H1 (cell line): ENCODE measurements around the gene ZSCAN16. TPM values are rescaled to one million over a fixed set of nuclear protein-coding genes. Genes with fewer than 3 reads are reported as not detected.
A peak's percentile ranks its signal among the peaks of the same experiment; 100 is the strongest.

ENCODE experiments used
- CTCF ChIA-PET: fragments of 300-600 bp; sonication (Branson Sonifier 250); formaldehyde crosslinking; loops from one replicate; lab custom pipeline; 2021; ENCODE audit not compliant: partially characterized antibody; lab: Charles Lee
- POLR2A ChIA-PET: fragments of 300-600 bp; sonication (Branson Sonifier 250); formaldehyde crosslinking; loops from one replicate; lab custom pipeline; 2021; ENCODE audit warnings: inconsistent platforms; ENCODE audit not compliant: partially characterized antibody; lab: Charles Lee
- DNase-seq, 2 experiments: peaks; one replicate each; pipeline versions ENCODE4 v3.0.0 to v3.0.0-alpha.2; 2010 to 2022; ENCODE audit warnings: low spot score in 2 of 2, low read depth in 1 of 2, mixed read lengths in 1 of 2
- FAIRE-seq: peaks from 2 replicates; lab custom pipeline; 2011; peaks lifted over from hg19 to GRCh38; lab: Jason Lieb, UNC
- H2AFZ ChIP-seq: 2 replicates; pipeline ENCODE4 v1.8.1; 2012; ENCODE audit warnings: low read length, inconsistent platforms
- H2AK5ac ChIP-seq: 2 replicates; pipeline ENCODE4 v1.6.1; 2013; ENCODE audit warnings: low read depth, low read length
- H2BK120ac ChIP-seq: replicated peaks from 2 replicates; pipeline ENCODE3; 2013; ENCODE audit warnings: low read depth, low read length, inconsistent platforms
- H2BK12ac ChIP-seq: 2 replicates; pipeline ENCODE4 v1.6.1; 2013; ENCODE audit warnings: low read depth, low read length
- H2BK15ac ChIP-seq: 2 replicates; pipeline ENCODE4 v1.6.1; 2013; ENCODE audit warnings: low read length
- H2BK20ac ChIP-seq: 2 replicates; pipeline ENCODE4 v1.6.1; 2013; ENCODE audit warnings: low read length
- H2BK5ac ChIP-seq: 2 replicates; pipeline ENCODE4 v1.6.1; 2013; ENCODE audit warnings: low read depth, low read length
- H3K14ac ChIP-seq: 2 replicates; pipeline ENCODE4 v1.6.1; 2013; ENCODE audit warnings: inconsistent platforms; ENCODE audit not compliant: insufficient read length
- H3K18ac ChIP-seq: 2 replicates; pipeline ENCODE4 v1.6.1; 2013; ENCODE audit warnings: low read length; ENCODE audit errors: extremely low read depth
- H3K23ac ChIP-seq: 2 replicates; pipeline ENCODE4 v1.6.1; 2013; ENCODE audit warnings: inconsistent platforms; ENCODE audit not compliant: insufficient read length
- H3K23me2 ChIP-seq: 2 replicates; pipeline ENCODE4 v1.6.1; 2013; ENCODE audit warnings: low read depth, low read length
- H3K27ac ChIP-seq: 2 replicates; pipeline ENCODE4 v1.6.1; 2011; ENCODE audit warnings: low read depth, low read length, inconsistent platforms
- H3K27me3 ChIP-seq, 4 experiments: replicated peaks in 1 of 4; 1 replicate in 1 of 4; 2 replicates in 3 of 4; pipeline versions ENCODE4 v1.6.1 to v1.8.1; 2011 to 2013; ENCODE audit warnings: low read length in 3 of 4, mild to moderate bottlenecking in 3 of 4, inconsistent platforms in 2 of 4, mixed read lengths in 2 of 4, moderate library complexity in 1 of 4; ENCODE audit not compliant: control insufficient read depth in 3 of 4, insufficient read depth in 3 of 4; ENCODE audit errors: extremely low read depth in 1 of 4
- H3K36me3 ChIP-seq, 4 experiments: 2 replicates each; pipeline versions ENCODE4 v1.6.1 to v1.8.1; 2011 to 2013; ENCODE audit warnings: mild to moderate bottlenecking in 4 of 4, low read length in 3 of 4, moderate library complexity in 2 of 4, control low read depth in 1 of 4, inconsistent platforms in 1 of 4; ENCODE audit not compliant: insufficient read depth in 4 of 4, control insufficient read depth in 2 of 4
- H3K4ac ChIP-seq: replicated peaks from 2 replicates; pipeline ENCODE3; 2013; ENCODE audit warnings: low read length, low read depth, mixed read lengths, inconsistent platforms; ENCODE audit not compliant: insufficient read length
- H3K4me1 ChIP-seq, 4 experiments: replicated peaks in 1 of 4; 1 replicate in 1 of 4; 2 replicates in 3 of 4; pipeline versions ENCODE4 v1.6.1 to v1.8.1; 2011 to 2013; ENCODE audit warnings: low read length in 3 of 4, inconsistent platforms in 2 of 4, mixed read lengths in 1 of 4; ENCODE audit not compliant: insufficient read depth in 4 of 4, control insufficient read depth in 3 of 4
- H3K4me2 ChIP-seq, 2 experiments: 2 replicates each; pipeline versions ENCODE4 v1.6.1 to v1.8.1; 2011 to 2013; ENCODE audit warnings: low read depth in 2 of 2, low read length in 2 of 2, control low read depth in 1 of 2, inconsistent platforms in 1 of 2, mild to moderate bottlenecking in 1 of 2; ENCODE audit not compliant: insufficient read depth in 1 of 2
- H3K4me3 ChIP-seq, 4 experiments: fragments of 200-600, 300-600 bp in 1 of 4; sonication (generic), shearing (Covaris generic), sonication (Bioruptor Twin) in 1 of 4; 2 replicates each; pipeline versions ENCODE4 v1.5.1 to v1.8.1; 2011 to 2016; ENCODE audit warnings: low read length in 4 of 4, low read depth in 3 of 4, control low read depth in 2 of 4, inconsistent platforms in 2 of 4, mild to moderate bottlenecking in 2 of 4, mixed read lengths in 1 of 4, moderate library complexity in 1 of 4; ENCODE audit not compliant: insufficient read depth in 2 of 4; ENCODE audit errors: extremely low read depth in 1 of 4
- H3K56ac ChIP-seq: replicated peaks from 2 replicates; pipeline ENCODE3; 2013; ENCODE audit warnings: low read depth, mild to moderate bottlenecking, mixed read lengths, low read length, inconsistent platforms; ENCODE audit not compliant: insufficient read length
- H3K79me1 ChIP-seq: 2 replicates; pipeline ENCODE4 v1.6.1; 2013; ENCODE audit warnings: low read depth, low read length, control low read depth
- H3K79me2 ChIP-seq, 2 experiments: 2 replicates each; pipeline versions ENCODE4 v1.6.1 to v1.8.1; 2012 to 2013; ENCODE audit warnings: low read length in 2 of 2, mild to moderate bottlenecking in 2 of 2, inconsistent platforms in 1 of 2; ENCODE audit not compliant: insufficient read depth in 2 of 2, control insufficient read depth in 1 of 2
- H3K9ac ChIP-seq, 4 experiments: replicated peaks in 1 of 4; 1 replicate in 1 of 4; 2 replicates in 3 of 4; pipeline versions ENCODE4 v1.6.1 to v1.8.1; 2011 to 2013; ENCODE audit warnings: low read depth in 3 of 4, low read length in 3 of 4, control low read depth in 2 of 4, mild to moderate bottlenecking in 2 of 4, moderate library complexity in 2 of 4, inconsistent platforms in 1 of 4; ENCODE audit errors: extremely low read depth in 1 of 4
- H3K9me3 ChIP-seq, 2 experiments: 2 replicates each; pipeline versions ENCODE4 v1.6.1 to v1.8.1; 2012 to 2013; ENCODE audit warnings: mild to moderate bottlenecking in 2 of 2, moderate library complexity in 2 of 2, control low read depth in 1 of 2, inconsistent platforms in 1 of 2, low read depth in 1 of 2, low read length in 1 of 2, mixed read lengths in 1 of 2; ENCODE audit not compliant: insufficient read depth in 2 of 2
- H4K20me1 ChIP-seq, 2 experiments: replicated peaks in 1 of 2; 2 replicates each; pipeline versions ENCODE3 to v1.8.1; 2011 to 2013; ENCODE audit warnings: inconsistent platforms in 2 of 2, low read length in 2 of 2, mild to moderate bottlenecking in 1 of 2; ENCODE audit not compliant: insufficient read depth in 2 of 2, control insufficient read depth in 1 of 2
- H4K5ac ChIP-seq: 2 replicates; pipeline ENCODE4 v1.6.1; 2013; ENCODE audit warnings: low read length, low read depth, mixed read lengths, inconsistent platforms; ENCODE audit not compliant: insufficient read length
- H4K8ac ChIP-seq: 2 replicates; pipeline ENCODE4 v1.8.0; 2013; ENCODE audit warnings: mild to moderate bottlenecking, moderate library complexity, low read length, inconsistent platforms; ENCODE audit not compliant: insufficient read depth; ENCODE audit errors: extremely low read depth
- H4K91ac ChIP-seq: replicated peaks from 2 replicates; pipeline ENCODE3; 2013; ENCODE audit warnings: low read length, mixed read lengths, inconsistent platforms; ENCODE audit not compliant: insufficient read length
- RAD21 ChIP-seq, 2 experiments: IDR thresholded peaks in 1 of 2; conservative IDR thresholded peaks in 1 of 2; 2 replicates each; pipeline ENCODE4 v1.6.1; 2011; ENCODE audit warnings: low read depth in 2 of 2, low read length in 2 of 2, improper control_type of control experiment in 1 of 2, inconsistent platforms in 1 of 2, mild to moderate bottlenecking in 1 of 2, moderate library complexity in 1 of 2
- WGBS, 2 experiments: shearing (Covaris generic) in 1 of 2; methylation state at CpG; one replicate each; pipeline versions ENCODE4 v1.1.6 to v1.1.7; 2013 to 2015; ENCODE audit warnings: low lambda C conversion rate in 2 of 2, mixed read lengths in 2 of 2, inconsistent platforms in 1 of 2, low coverage in 1 of 2, missing lambda C conversion rate in 1 of 2; ENCODE audit not compliant: insufficient replicate concordance in 2 of 2, insufficient coverage in 1 of 2, insufficient read length in 1 of 2; ENCODE audit errors: extremely low coverage in 1 of 2, missing lambda C conversion rate in 1 of 2; 5-methylcytosine and 5-hydroxymethylcytosine counted together
- polyA plus RNA-seq, 7 experiments: library from polyadenylated mRNA; depleted of rRNA in 3 of 7; stranded (reverse) in 5 of 7; unstranded in 2 of 7; fragments of >200 nt in 5 of 7; fragments of 200-250 nt in 2 of 7; gene quantifications; 1 replicate in 5 of 7; 2 replicates in 1 of 7; 4 replicates in 1 of 7; pipeline versions ENCODE4 v1.2.1 to v1.2.3, GENCODE V29; 2011 to 2013; ENCODE audit warnings: missing spikeins in 2 of 7, mixed read lengths in 2 of 7
- total RNA-seq: library from RNA; stranded (reverse); fragmentation: NEBNext Ultra II Directional; extraction: Animal tissue kit (Norgen Biotek cat#: 25700); gene quantifications from 2 replicates; pipeline ENCODE4 v1.2.1, GENCODE V29; 2021
- TF ChIP-seq, protein P1 (sequence below), 3 experiments: IDR thresholded peaks; 1 replicate in 2 of 3; 2 replicates in 1 of 3; pipeline versions ENCODE4 v1.5.1 to v1.6.1; 2011; ENCODE audit warnings: low read length in 3 of 3, mild to moderate bottlenecking in 3 of 3, inconsistent platforms in 2 of 3, low read depth in 1 of 3, moderate library complexity in 1 of 3; ENCODE audit not compliant: insufficient read depth in 1 of 3; ENCODE audit errors: control extremely low read depth in 1 of 3
- TF ChIP-seq, protein P2 (sequence below): IDR thresholded peaks from 2 replicates; pipeline ENCODE4 v1.6.1; 2011; ENCODE audit warnings: low read length, improper control_type of control experiment

ZSCAN16 gene
- total and polyA plus RNA-seq, 2 of the 8 experiments (the other 6 are each of a cell fraction or from before 2014, with no cell fraction given) = 3.6 to 9.4 TPM

DNA sequence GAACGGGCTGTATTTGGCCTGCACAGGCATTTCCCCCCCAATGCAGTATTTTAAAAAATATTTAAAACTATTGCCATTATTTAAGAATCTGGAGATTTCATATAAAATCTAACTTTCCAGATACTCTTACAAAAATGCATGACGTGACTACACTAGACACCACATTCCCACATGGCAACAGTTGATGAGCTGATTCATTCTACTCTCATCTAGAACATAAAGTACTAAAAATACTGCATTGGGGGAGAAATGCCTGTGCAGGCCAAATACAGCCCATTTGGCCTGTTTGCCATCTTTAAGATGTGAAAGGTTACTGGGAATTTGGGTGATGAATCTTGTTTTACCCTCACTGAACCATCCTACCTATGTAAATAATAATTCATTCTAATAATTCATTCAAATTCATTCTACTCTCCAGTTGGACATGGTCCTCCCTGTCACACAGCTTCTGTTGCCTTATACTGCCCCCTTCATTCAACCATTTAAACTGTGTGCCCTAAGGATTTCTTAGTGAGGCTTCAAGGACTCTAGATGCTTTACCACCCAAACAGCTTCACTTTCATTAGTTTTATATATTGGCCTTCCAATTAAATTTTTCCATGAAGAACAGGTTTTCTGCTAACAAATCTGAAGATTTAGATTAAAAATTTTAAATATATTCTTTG is 6.9 kb upstream of the ZSCAN16 start:
- WGBS, 2 experiments = 89% methylated on average over 2 of the region's 2 CpGs; no CpG with 5 or more reads in 1 of the 2 experiments
- no peak overlapping the region for H2BK20ac ChIP-seq
- TF ChIP-seq, protein P1, sequence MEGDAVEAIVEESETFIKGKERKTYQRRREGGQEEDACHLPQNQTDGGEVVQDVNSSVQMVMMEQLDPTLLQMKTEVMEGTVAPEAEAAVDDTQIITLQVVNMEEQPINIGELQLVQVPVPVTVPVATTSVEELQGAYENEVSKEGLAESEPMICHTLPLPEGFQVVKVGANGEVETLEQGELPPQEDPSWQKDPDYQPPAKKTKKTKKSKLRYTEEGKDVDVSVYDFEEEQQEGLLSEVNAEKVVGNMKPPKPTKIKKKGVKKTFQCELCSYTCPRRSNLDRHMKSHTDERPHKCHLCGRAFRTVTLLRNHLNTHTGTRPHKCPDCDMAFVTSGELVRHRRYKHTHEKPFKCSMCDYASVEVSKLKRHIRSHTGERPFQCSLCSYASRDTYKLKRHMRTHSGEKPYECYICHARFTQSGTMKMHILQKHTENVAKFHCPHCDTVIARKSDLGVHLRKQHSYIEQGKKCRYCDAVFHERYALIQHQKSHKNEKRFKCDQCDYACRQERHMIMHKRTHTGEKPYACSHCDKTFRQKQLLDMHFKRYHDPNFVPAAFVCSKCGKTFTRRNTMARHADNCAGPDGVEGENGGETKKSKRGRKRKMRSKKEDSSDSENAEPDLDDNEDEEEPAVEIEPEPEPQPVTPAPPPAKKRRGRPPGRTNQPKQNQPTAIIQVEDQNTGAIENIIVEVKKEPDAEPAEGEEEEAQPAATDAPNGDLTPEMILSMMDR (IDR thresholded peaks at IDR 0.05; ENCODE audit: control extremely low read depth in 1 of 3, insufficient read depth in 1 of 3, low read depth in 1 of 3, low read length in 3 of 3) = peak in 1 of 3 experiments; percentile 25; a peak in 1 of 4 replicates
- peak; percentile 50 to 52 for TF ChIP-seq RAD21 (IDR thresholded peaks at IDR 0.05 in 1 of 2, conservative IDR thresholded peaks at IDR 0.05 in 1 of 2; ENCODE audit: low read depth in 2 of 2, low read length in 2 of 2)
- TF ChIP-seq, protein P2, sequence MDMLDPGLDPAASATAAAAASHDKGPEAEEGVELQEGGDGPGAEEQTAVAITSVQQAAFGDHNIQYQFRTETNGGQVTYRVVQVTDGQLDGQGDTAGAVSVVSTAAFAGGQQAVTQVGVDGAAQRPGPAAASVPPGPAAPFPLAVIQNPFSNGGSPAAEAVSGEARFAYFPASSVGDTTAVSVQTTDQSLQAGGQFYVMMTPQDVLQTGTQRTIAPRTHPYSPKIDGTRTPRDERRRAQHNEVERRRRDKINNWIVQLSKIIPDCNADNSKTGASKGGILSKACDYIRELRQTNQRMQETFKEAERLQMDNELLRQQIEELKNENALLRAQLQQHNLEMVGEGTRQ = no peak
- H3K36me3 ChIP-seq = peaks cover 0 to 9% (median 3%) of the 10 kb centered on the region in 4 experiments; a peak in 3 of 8 replicates
- no peak overlapping the region for H2BK15ac ChIP-seq
- ChIA-PET POLR2A (interaction anchor here (0.7 to 2.2 kb wide), 5 partner anchors 8 to 250 kb away, joined by 3 to 9 read pairs (median 3); a partner anchor contains a TSS), CTCF (interaction anchor here (0.5 to 1.8 kb wide), 10 partner anchors 10 to 193 kb away, joined by 3 to 5 read pairs (median 4); no protein-coding TSS in a partner anchor)
- no peak overlapping the region for H4K8ac ChIP-seq
- no peak overlapping the region for H4K5ac ChIP-seq
- H3K18ac ChIP-seq = no peak overlapping the region
- no peaks in the 10 kb centered on the region for H3K4me1 ChIP-seq
- no peak overlapping the region for H2AK5ac ChIP-seq
- no peak for DNase-seq
- H3K79me1 ChIP-seq = no peaks in the 10 kb centered on the region
- no peak overlapping the region for H3K4me3 ChIP-seq
- no peak overlapping the region for H3K4ac ChIP-seq
- H2BK120ac ChIP-seq = no peak overlapping the region
- H3K9ac ChIP-seq = no peak overlapping the region
- H3K23me2 ChIP-seq = no peaks in the 10 kb centered on the region
- H3K23ac ChIP-seq = no peak overlapping the region
- H2AFZ ChIP-seq = no peak overlapping the region
- H3K4me2 ChIP-seq = no peak overlapping the region
- H2BK12ac ChIP-seq = no peak overlapping the region
- no peaks in the 10 kb centered on the region for H3K9me3 ChIP-seq
- H3K27ac ChIP-seq = no peak overlapping the region
- H2BK5ac ChIP-seq = no peak overlapping the region
- H3K27me3 ChIP-seq = no peaks in the 10 kb centered on the region
- no peak overlapping the region for H3K56ac ChIP-seq
- no peak for FAIRE-seq
- no peaks in the 10 kb centered on the region for H3K79me2 ChIP-seq
- no peak overlapping the region for H4K91ac ChIP-seq
- no peaks in the 10 kb centered on the region for H4K20me1 ChIP-seq
- no peak overlapping the region for H3K14ac ChIP-seq
